IMR-90 (cell line): ENCODE results near the gene SEPTIN5. TPM values are rescaled to one million over a fixed set of nuclear protein-coding genes. Genes with fewer than 3 reads are reported as not detected.

ENCODE experiments used
- ATAC-seq: fragments of 200-7000 bp; cut with Tn5 transposase; 2 replicates; pipeline ENCODE4 v1.9.1; 2020; ENCODE audit warnings: low read depth, mild to moderate bottlenecking, moderate library complexity
- BruUV-seq: library from RNA; stranded (reverse); fragments of 400-500 nt; replicated peaks from 2 replicates; lab custom pipeline; 2021; lab: Mats Ljungman, UMichigan
- CTCF ChIA-PET: fragments of 300-600 bp; formaldehyde crosslinking; extraction: SDS; loops from one replicate; lab custom pipeline; 2021; ENCODE audit warnings: antibody characterized with exemption; lab: Yijun Ruan, JAX
- POLR2A ChIA-PET: fragments of 300-600 bp; sonication (Branson Sonifier 250); formaldehyde crosslinking; loops from one replicate; lab custom pipeline; 2022; ENCODE audit warnings: antibody characterized with exemption; ENCODE audit not compliant: unreplicated experiment; lab: Charles Lee
- DNase-seq: peaks from one replicate; pipeline ENCODE4 v3.0.0; 2013
- H2AFZ ChIP-seq: replicated peaks from 2 replicates; pipeline ENCODE3; 2013; ENCODE audit warnings: low read length, mild to moderate bottlenecking; ENCODE audit not compliant: poor library complexity
- H2AK5ac ChIP-seq: 2 replicates; pipeline ENCODE4 v1.6.1; 2013; ENCODE audit warnings: low read depth, low read length, inconsistent platforms
- H2AK9ac ChIP-seq: replicated peaks from 2 replicates; pipeline ENCODE3; 2013; ENCODE audit warnings: mild to moderate bottlenecking, low read depth, low read length, moderate library complexity; ENCODE audit not compliant: poor library complexity
- H2BK120ac ChIP-seq: 2 replicates; pipeline ENCODE4 v1.6.1; 2013; ENCODE audit warnings: low read depth, low read length, inconsistent platforms
- H2BK15ac ChIP-seq: 3 replicates; pipeline ENCODE4 v1.6.1; 2013; ENCODE audit warnings: low read depth, low read length, inconsistent platforms
- H2BK20ac ChIP-seq: 2 replicates; pipeline ENCODE4 v1.6.1; 2013; ENCODE audit warnings: low read depth, mild to moderate bottlenecking, inconsistent platforms, low read length, moderate library complexity
- H2BK5ac ChIP-seq: 2 replicates; pipeline ENCODE4 v1.6.1; 2013; ENCODE audit warnings: mild to moderate bottlenecking, low read depth, low read length, inconsistent platforms; ENCODE audit not compliant: poor library complexity, severe bottlenecking
- H3K14ac ChIP-seq: replicated peaks from 2 replicates; pipeline ENCODE4 v1.6.1; 2013; ENCODE audit warnings: low read depth, low read length, inconsistent platforms
- H3K18ac ChIP-seq: 2 replicates; pipeline ENCODE4 v1.6.1; 2013; ENCODE audit warnings: low read depth, low read length, control low read depth
- H3K23ac ChIP-seq: 2 replicates; pipeline ENCODE4 v1.6.1; 2013; ENCODE audit warnings: low read depth, low read length, inconsistent platforms
- H3K27ac ChIP-seq: 2 replicates; pipeline ENCODE4 v1.5.1; 2013; ENCODE audit warnings: mild to moderate bottlenecking, control low read depth, low read length; ENCODE audit not compliant: insufficient read depth
- H3K27me3 ChIP-seq: 2 replicates; pipeline ENCODE4 v1.6.1; 2013; ENCODE audit warnings: low read length; ENCODE audit not compliant: control insufficient read depth, insufficient read depth
- H3K36me3 ChIP-seq: 2 replicates; pipeline ENCODE4 v1.6.1; 2013; ENCODE audit warnings: low read length, mixed read lengths; ENCODE audit not compliant: control insufficient read depth, insufficient read depth
- H3K4ac ChIP-seq: 2 replicates; pipeline ENCODE4 v1.6.1; 2013; ENCODE audit warnings: low read depth, low read length, inconsistent platforms
- H3K4me1 ChIP-seq: 2 replicates; pipeline ENCODE4 v1.6.1; 2013; ENCODE audit warnings: low read length, mixed read lengths; ENCODE audit not compliant: control insufficient read depth, insufficient read depth
- H3K4me2 ChIP-seq: 2 replicates; pipeline ENCODE4 v1.6.1; 2013; ENCODE audit warnings: low read depth, mild to moderate bottlenecking, control low read depth, low read length, moderate library complexity
- H3K4me3 ChIP-seq: 2 replicates; pipeline ENCODE4 v1.5.1; 2013; ENCODE audit warnings: low read depth, mild to moderate bottlenecking, control low read depth, low read length, moderate library complexity; ENCODE audit not compliant: insufficient read depth
- H3K56ac ChIP-seq: 2 replicates; pipeline ENCODE4 v1.6.1; 2013; ENCODE audit warnings: low read length, inconsistent platforms; ENCODE audit not compliant: insufficient read depth; ENCODE audit errors: extremely low read depth
- H3K79me1 ChIP-seq, 2 experiments: 2 replicates each; pipeline ENCODE4 v1.6.1; 2013; ENCODE audit warnings: low read length in 2 of 2, inconsistent platforms in 1 of 2, low read depth in 1 of 2
- H3K9ac ChIP-seq: 2 replicates; pipeline ENCODE4 v1.6.1; 2013; ENCODE audit warnings: low read depth, low read length, control low read depth
- H3K9me1 ChIP-seq: 2 replicates; pipeline ENCODE4 v1.6.1; 2013; ENCODE audit warnings: low read length, inconsistent platforms; ENCODE audit not compliant: insufficient read depth
- H3K9me3 ChIP-seq: 2 replicates; pipeline ENCODE4 v1.6.1; 2013; ENCODE audit warnings: low read length; ENCODE audit not compliant: control insufficient read depth, insufficient read depth
- H4K20me1 ChIP-seq: 2 replicates; pipeline ENCODE4 v1.6.1; 2013; ENCODE audit warnings: low read length, inconsistent platforms; ENCODE audit not compliant: insufficient read depth
- H4K5ac ChIP-seq: 2 replicates; pipeline ENCODE4 v1.6.1; 2013; ENCODE audit warnings: mild to moderate bottlenecking, low read depth, low read length, control low read depth
- H4K8ac ChIP-seq, 2 experiments: 2 replicates each; pipeline ENCODE4 v1.6.1; 2013; ENCODE audit warnings: low read depth in 2 of 2, low read length in 2 of 2, control low read depth in 1 of 2, inconsistent platforms in 1 of 2
- H4K91ac ChIP-seq: 2 replicates; pipeline ENCODE4 v1.6.1; 2013; ENCODE audit warnings: low read depth, low read length, inconsistent platforms; ENCODE audit not compliant: insufficient read depth
- BHLHE40 ChIP-seq: fragments of 150-350 bp; IDR thresholded peaks from 2 replicates; pipeline ENCODE4 v1.6.1; 2016; ENCODE audit warnings: mild to moderate bottlenecking, low read depth, low read length
- CEBPB ChIP-seq: IDR thresholded peaks from 2 replicates; pipeline ENCODE4 v1.6.1; 2012; ENCODE audit warnings: low read depth, low read length, improper control_type of control experiment
- MAFK ChIP-seq: IDR thresholded peaks from 2 replicates; pipeline ENCODE4 v1.6.1; 2012; ENCODE audit warnings: low read depth, low read length, improper control_type of control experiment
- MXI1 ChIP-seq: IDR thresholded peaks from 2 replicates; pipeline ENCODE4 v1.6.1; 2012; ENCODE audit warnings: low read depth, mild to moderate bottlenecking, low read length, moderate library complexity, borderline replicate concordance
- POLR2A ChIP-seq: IDR thresholded peaks from 2 replicates; pipeline ENCODE4 v1.6.1; 2012; ENCODE audit warnings: mild to moderate bottlenecking, low read depth, low read length
- RAD21 ChIP-seq: IDR thresholded peaks from 2 replicates; pipeline ENCODE4 v1.6.1; 2012; ENCODE audit warnings: low read length, improper control_type of control experiment
- RCOR1 ChIP-seq: IDR thresholded peaks from 2 replicates; pipeline ENCODE4 v1.6.1; 2012; ENCODE audit warnings: mild to moderate bottlenecking, low read length, improper control_type of control experiment; ENCODE audit not compliant: insufficient replicate concordance
- SMC3 ChIP-seq: fragments of 150-350 bp; IDR thresholded peaks from 2 replicates; pipeline ENCODE4 v1.6.1; 2016; ENCODE audit warnings: low read depth, mild to moderate bottlenecking, antibody characterized with exemption, low read length, moderate library complexity
- WGBS, 2 experiments: methylation state at CpG; one replicate each; pipeline versions ENCODE4 v1.1.5 to v1.1.7; 2013; ENCODE audit warnings: missing lambda C conversion rate in 2 of 2; ENCODE audit not compliant: insufficient read length in 1 of 2; ENCODE audit errors: extremely low coverage in 2 of 2; 5-methylcytosine and 5-hydroxymethylcytosine counted together
- dilution Hi-C: fragments of 300-500 bp; cut with HindIII; formaldehyde crosslinking; loops from one replicate; pipeline ENCODE4 v1.14.3; 2018; ENCODE audit warnings: low sequenced_read_pairs; ENCODE audit not compliant: unreplicated experiment
- in situ Hi-C: fragments of 300-500 bp; cut with MboI; formaldehyde crosslinking; loops from 3 replicates; pipeline ENCODE4 v1.14.3; 2019; ENCODE audit warnings: low sequenced_read_pairs, inconsistent platforms, mixed read lengths
- intact Hi-C: fragments of 100-400 bp; cut with micrococcal nuclease; formaldehyde crosslinking; loops from 2 replicates; pipeline ENCODE4 v1.10.0; 2022
- polyA plus RNA-seq, 3 experiments: library from polyadenylated mRNA; depleted of rRNA; stranded (reverse); fragments of >200 nt; gene quantifications; 2 replicates each; pipeline ENCODE4 v1.2.3, GENCODE V29; 2012; ENCODE audit warnings: low replicate concordance in 1 of 3
- total RNA-seq: library from RNA; depleted of rRNA; stranded (reverse); fragments of >200 nt; gene quantifications from 2 replicates; pipeline ENCODE4 v1.2.3, GENCODE V29; 2012
- TF ChIP-seq, protein P1 (sequence below): fragments of 150-350 bp; IDR thresholded peaks from 2 replicates; pipeline ENCODE4 v1.6.1; 2016; ENCODE audit warnings: low read depth, mild to moderate bottlenecking, low read length, moderate library complexity, borderline replicate concordance
- TF ChIP-seq, protein P2 (sequence below): conservative IDR thresholded peaks from 2 replicates; pipeline ENCODE4 v1.5.1; 2012; ENCODE audit warnings: mild to moderate bottlenecking, low read depth, low read length, improper control_type of control experiment

SEPTIN5 gene
- total and polyA plus RNA-seq, 2 of the 4 experiments (the other 2 are of a cell fraction), result 16.8 to 20.7 TPM

DNA sequence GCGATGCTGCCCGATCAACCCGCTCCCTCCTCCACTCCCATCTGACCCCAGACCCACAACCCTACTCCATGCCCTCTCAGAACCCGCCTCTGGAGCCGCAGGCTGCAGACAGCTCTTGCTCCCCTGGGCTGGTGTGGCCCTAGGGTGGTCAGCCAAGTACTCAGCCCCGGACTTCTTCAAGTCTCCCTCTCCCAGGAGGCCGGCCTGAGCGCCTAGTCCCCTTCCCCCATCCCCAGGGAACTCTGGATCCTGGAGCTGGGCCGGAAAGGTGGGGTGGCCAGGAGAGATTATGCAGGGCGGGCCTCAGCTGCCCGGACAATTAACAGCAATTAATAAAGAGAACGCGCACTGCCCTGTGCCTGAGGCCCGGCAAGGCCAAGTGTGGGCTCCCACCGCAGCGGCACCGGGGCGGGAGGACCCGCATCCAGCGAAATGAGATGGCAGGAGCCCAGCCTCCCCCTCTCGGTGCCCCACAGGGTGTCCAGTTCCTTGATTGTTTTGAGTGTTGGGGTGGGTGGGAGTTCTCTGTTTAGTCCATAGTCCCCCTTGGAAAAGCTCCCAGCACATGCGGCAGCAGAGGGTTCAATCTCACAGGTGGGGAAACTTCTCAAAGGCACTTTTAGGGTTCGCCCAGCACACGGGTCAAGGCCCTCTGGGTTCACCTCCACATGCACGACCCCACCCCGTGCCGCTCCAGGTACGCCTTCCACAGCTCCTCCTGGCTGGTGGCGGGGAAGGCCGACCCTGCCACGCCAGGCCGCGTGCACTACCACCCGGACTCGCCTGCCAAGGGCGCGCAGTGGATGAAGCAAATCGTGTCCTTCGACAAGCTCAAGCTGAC lies 49.4 kb downstream of the SEPTIN5 start:
- intact Hi-C loops, result no loop called here
- Histone ChIP-seq H2BK5ac (no peak overlapping the region), H2BK15ac (no peak overlapping the region), H3K27me3 (peaks cover 94% of the 10 kb centered on the region), H3K9me1 (no peaks in the 10 kb centered on the region), H4K5ac (no peak overlapping the region), H2AK5ac (no peak overlapping the region), H3K4me1 (peaks cover 4% of the 10 kb centered on the region; the same call in 1 of the 2 replicates), H2BK120ac (no peak overlapping the region), H4K20me1 (no peaks in the 10 kb centered on the region), H3K4ac (no peak overlapping the region), H3K18ac (no peak overlapping the region), H3K23ac (no peak overlapping the region), H3K9ac (no peak overlapping the region), H3K36me3 (no peaks in the 10 kb centered on the region), H3K79me1 (no peaks in the 10 kb centered on the region), H3K14ac (no peak overlapping the region), H4K8ac (no peak overlapping the region), H2BK20ac (no peak overlapping the region), H3K27ac (no peak overlapping the region), H3K9me3 (peaks cover 4% of the 10 kb centered on the region; the same call in 1 of the 2 replicates), H4K91ac (no peak overlapping the region), H3K56ac (no peak overlapping the region), H3K4me3 (no peak overlapping the region), H2AFZ (no peak overlapping the region), H3K4me2 (no peak overlapping the region), H2AK9ac (no peak overlapping the region)
- no TSS peak for BruUV-seq
- POLR2A ChIA-PET, result no interaction called here
- WGBS, 2 experiments, result 76% methylated on average over 10 of the region's 39 CpGs; no CpG with 5 or more reads in 1 of the 2 experiments
- CTCF ChIA-PET, result no interaction called here
- TF ChIP-seq MXI1 (no peak), POLR2A (no peak), CEBPB (no peak), RCOR1 (no peak), SMC3 (no peak), MAFK (no peak), RAD21 (no peak), BHLHE40 (no peak)
- TF ChIP-seq, protein P1, sequence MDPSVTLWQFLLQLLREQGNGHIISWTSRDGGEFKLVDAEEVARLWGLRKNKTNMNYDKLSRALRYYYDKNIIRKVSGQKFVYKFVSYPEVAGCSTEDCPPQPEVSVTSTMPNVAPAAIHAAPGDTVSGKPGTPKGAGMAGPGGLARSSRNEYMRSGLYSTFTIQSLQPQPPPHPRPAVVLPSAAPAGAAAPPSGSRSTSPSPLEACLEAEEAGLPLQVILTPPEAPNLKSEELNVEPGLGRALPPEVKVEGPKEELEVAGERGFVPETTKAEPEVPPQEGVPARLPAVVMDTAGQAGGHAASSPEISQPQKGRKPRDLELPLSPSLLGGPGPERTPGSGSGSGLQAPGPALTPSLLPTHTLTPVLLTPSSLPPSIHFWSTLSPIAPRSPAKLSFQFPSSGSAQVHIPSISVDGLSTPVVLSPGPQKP, result no peak
- TF ChIP-seq, protein P2, sequence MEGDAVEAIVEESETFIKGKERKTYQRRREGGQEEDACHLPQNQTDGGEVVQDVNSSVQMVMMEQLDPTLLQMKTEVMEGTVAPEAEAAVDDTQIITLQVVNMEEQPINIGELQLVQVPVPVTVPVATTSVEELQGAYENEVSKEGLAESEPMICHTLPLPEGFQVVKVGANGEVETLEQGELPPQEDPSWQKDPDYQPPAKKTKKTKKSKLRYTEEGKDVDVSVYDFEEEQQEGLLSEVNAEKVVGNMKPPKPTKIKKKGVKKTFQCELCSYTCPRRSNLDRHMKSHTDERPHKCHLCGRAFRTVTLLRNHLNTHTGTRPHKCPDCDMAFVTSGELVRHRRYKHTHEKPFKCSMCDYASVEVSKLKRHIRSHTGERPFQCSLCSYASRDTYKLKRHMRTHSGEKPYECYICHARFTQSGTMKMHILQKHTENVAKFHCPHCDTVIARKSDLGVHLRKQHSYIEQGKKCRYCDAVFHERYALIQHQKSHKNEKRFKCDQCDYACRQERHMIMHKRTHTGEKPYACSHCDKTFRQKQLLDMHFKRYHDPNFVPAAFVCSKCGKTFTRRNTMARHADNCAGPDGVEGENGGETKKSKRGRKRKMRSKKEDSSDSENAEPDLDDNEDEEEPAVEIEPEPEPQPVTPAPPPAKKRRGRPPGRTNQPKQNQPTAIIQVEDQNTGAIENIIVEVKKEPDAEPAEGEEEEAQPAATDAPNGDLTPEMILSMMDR, result no peak
- no peak for ATAC-seq
- dilution Hi-C loops, result no loop called here
- in situ Hi-C loops, result no loop called here
- no peak for DNase-seq
